Breast epithelium (tissue), 4 donors: ENCODE measurements around the gene RABGEF1. TPM values are rescaled to one million over a fixed set of nuclear protein-coding genes. Genes with fewer than 3 reads are reported as not detected.
"Not testable (repeated sequence)": the region's sequence is repeated elsewhere in the genome, so short reads cannot be mapped to it uniquely, and the experiment has no call there.

Experiments used
- DNase-seq, 2 donors: peaks; one replicate each; pipeline ENCODE4 v3.0.0-alpha.2; 2019; ENCODE audit warnings: low spot score in 2 of 2
- H3K27ac ChIP-seq, 2 donors: fragments of 200-600 bp; sonication (generic) in 1 of 2; one replicate each; pipeline ENCODE4 v1.5.1; 2016 to 2019; ENCODE audit warnings: mild to moderate bottlenecking in 1 of 2
- H3K27me3 ChIP-seq, 2 donors: fragments of 200-600 bp; sonication (generic) in 1 of 2; one replicate each; pipeline versions ENCODE4 v1.5.1 to v1.6.0; 2017 to 2019; ENCODE audit warnings: control low read depth in 1 of 2, mild to moderate bottlenecking in 1 of 2
- H3K36me3 ChIP-seq: fragments of 200-600 bp; one replicate; pipeline ENCODE4 v1.5.1; 2019
- H3K4me1 ChIP-seq, 2 donors: fragments of 200-600 bp; sonication (generic); one replicate each; pipeline ENCODE4 v1.5.1; 2016 to 2019; ENCODE audit warnings: control low read depth in 1 of 2
- H3K4me3 ChIP-seq, 3 donors: fragments of 200-600 bp; sonication (generic); 1 replicate in 2 of 3; 2 replicates in 1 of 3; pipeline ENCODE4 v1.5.1; 2016 to 2019; ENCODE audit warnings: mild to moderate bottlenecking in 3 of 3, moderate library complexity in 2 of 3
- H3K9me3 ChIP-seq, 2 donors: fragments of 200-600 bp; sonication (generic) in 1 of 2; one replicate each; pipeline ENCODE4 v1.5.1; 2016 to 2019; ENCODE audit warnings: control low read depth in 1 of 2
- CTCF ChIP-seq, 3 donors: fragments of 450-650 bp; IDR thresholded peaks; one replicate each; pipeline ENCODE4 v1.5.1; 2016 to 2017; ENCODE audit warnings: antibody characterized with exemption in 3 of 3, mild to moderate bottlenecking in 3 of 3, moderate library complexity in 3 of 3
- POLR2A ChIP-seq: fragments of 450-650 bp; IDR thresholded peaks from one replicate; pipeline ENCODE4 v1.6.1; 2016; ENCODE audit warnings: antibody characterized with exemption, mild to moderate bottlenecking, moderate library complexity
- POLR2AphosphoS5 ChIP-seq, 3 donors: sonication (generic); formaldehyde crosslinking; IDR thresholded peaks; one replicate each; pipeline ENCODE4 v1.6.1; 2017; ENCODE audit warnings: antibody characterized with exemption in 3 of 3
- intact Hi-C: fragments of 100-400 bp; cut with DNase I; formaldehyde crosslinking; loops from one replicate; pipeline ENCODE4 v1.15.1; 2023; ENCODE audit warnings: low total_unique reads
- total RNA-seq, 3 donors: library from RNA; depleted of rRNA; stranded (reverse); fragments of >200 nt; gene quantifications; one replicate each; pipeline ENCODE4 v1.1.0, GENCODE V29; 2016

RABGEF1 gene
- total RNA-seq, 3 donors from 2014 or later = 33.4 to 44.9 (median 34.9) TPM

GRCh38 chr7:66804001-66804400 is 63.5 kb downstream of the RABGEF1 start:
- TF ChIP-seq CTCF (IDR thresholded peaks at IDR 0.05) (no peak), POLR2A (no peak), POLR2AphosphoS5 (IDR thresholded peaks at IDR 0.05) (no peak)
- H3K4me3 ChIP-seq = no peak overlapping the region
- H3K9me3 ChIP-seq = no peaks in the 10 kb centered on the region
- DNase-seq = no peak
- H3K36me3 ChIP-seq = peaks cover 9% of the 10 kb centered on the region
- no peak overlapping the region for H3K27ac ChIP-seq
- intact Hi-C loops = no loop called here
- H3K27me3 ChIP-seq = no peaks in the 10 kb centered on the region
- no peaks in the 10 kb centered on the region for H3K4me1 ChIP-seq

GRCh38 chr7:66807736-66808135 is 67.2 kb downstream of the RABGEF1 start:
- no peak for TF ChIP-seq POLR2AphosphoS5 (IDR thresholded peaks at IDR 0.05)
- no peak for TF ChIP-seq POLR2A
- no peak for TF ChIP-seq CTCF (IDR thresholded peaks at IDR 0.05)
- Histone ChIP-seq H3K4me1 (no peaks in the 10 kb centered on the region), H3K27me3 (no peaks in the 10 kb centered on the region), H3K36me3 (peaks cover 9% of the 10 kb centered on the region), H3K4me3 (no peak overlapping the region), H3K27ac (no peak overlapping the region), H3K9me3 (no peaks in the 10 kb centered on the region)
- intact Hi-C loops = no loop called here
- DNase-seq = no peak

GRCh38 chr7:66810716-66811115 is 70.2 kb downstream of the RABGEF1 start:
- H3K4me3 ChIP-seq = no peak overlapping the region
- intact Hi-C loops = loop anchor here (5.0 kb wide), 1 partner anchor 743 kb away; no protein-coding TSS in a partner anchor
- no peak for DNase-seq
- H3K9me3 ChIP-seq = no peaks in the 10 kb centered on the region
- H3K27ac ChIP-seq = no peak overlapping the region
- H3K36me3 ChIP-seq = peaks cover 9% of the 10 kb centered on the region
- no peak for TF ChIP-seq POLR2A
- no peak for TF ChIP-seq CTCF (IDR thresholded peaks at IDR 0.05)
- TF ChIP-seq POLR2AphosphoS5 (IDR thresholded peaks at IDR 0.05) = no peak
- no peaks in the 10 kb centered on the region for H3K27me3 ChIP-seq
- H3K4me1 ChIP-seq = no peaks in the 10 kb centered on the region

GRCh38 chr7:66815186-66815875 is 74.8 kb downstream of the RABGEF1 start:
- DNase-seq, intact Hi-C loops, H3K4me3 ChIP-seq, H3K27ac ChIP-seq, H3K9me3 ChIP-seq, H3K27me3 ChIP-seq, H3K4me1 ChIP-seq, H3K36me3 ChIP-seq: not testable (repeated sequence)

- Histone ChIP-seq H3K9me3 (no peaks in the 10 kb centered on the region), H3K4me1 (no peaks in the 10 kb centered on the region), H3K36me3 (no peaks in the 10 kb centered on the region), H3K4me3 (no peak overlapping the region), H3K27me3 (no peaks in the 10 kb centered on the region), H3K27ac (no peak overlapping the region)
- DNase-seq = no peak
- no peak for TF ChIP-seq CTCF (IDR thresholded peaks at IDR 0.05)
- TF ChIP-seq POLR2AphosphoS5 (IDR thresholded peaks at IDR 0.05) = no peak
- TF ChIP-seq POLR2A = no peak
- intact Hi-C loops = no loop called here
Measured at GRCh38 chr7:66815951-66816350, 75.4 kb downstream of the RABGEF1 start.

GRCh38 chr7:66816658-66817057 is 76.1 kb downstream of the RABGEF1 start:
- H3K4me1 ChIP-seq, intact Hi-C loops, H3K27me3 ChIP-seq, H3K27ac ChIP-seq, H3K36me3 ChIP-seq, DNase-seq, H3K4me3 ChIP-seq, H3K9me3 ChIP-seq: not testable (repeated sequence)

- DNase-seq, intact Hi-C loops, H3K36me3 ChIP-seq, H3K4me3 ChIP-seq, H3K9me3 ChIP-seq, H3K4me1 ChIP-seq, H3K27ac ChIP-seq, H3K27me3 ChIP-seq: not testable (repeated sequence)
Measured at GRCh38 chr7:66817208-66817795, 76.8 kb downstream of the RABGEF1 start.

- intact Hi-C loops, H3K27ac ChIP-seq, H3K4me3 ChIP-seq, DNase-seq, H3K36me3 ChIP-seq, H3K9me3 ChIP-seq, H3K27me3 ChIP-seq, H3K4me1 ChIP-seq: not testable (repeated sequence)
Measured at GRCh38 chr7:66817956-66818355, 77.4 kb downstream of the RABGEF1 start.
